NAMALWA (cell line): ENCODE data around the gene FAM187B.
"Not testable (repeated sequence)": the region's sequence is repeated elsewhere in the genome, so short reads cannot be mapped to it uniquely, and the experiment has no call there.

ENCODE experiments used
- DNase-seq: peaks from one replicate; pipeline ENCODE4 v3.0.0-alpha.2; 2015; ENCODE audit warnings: low spot score

FAM187B gene

DNA sequence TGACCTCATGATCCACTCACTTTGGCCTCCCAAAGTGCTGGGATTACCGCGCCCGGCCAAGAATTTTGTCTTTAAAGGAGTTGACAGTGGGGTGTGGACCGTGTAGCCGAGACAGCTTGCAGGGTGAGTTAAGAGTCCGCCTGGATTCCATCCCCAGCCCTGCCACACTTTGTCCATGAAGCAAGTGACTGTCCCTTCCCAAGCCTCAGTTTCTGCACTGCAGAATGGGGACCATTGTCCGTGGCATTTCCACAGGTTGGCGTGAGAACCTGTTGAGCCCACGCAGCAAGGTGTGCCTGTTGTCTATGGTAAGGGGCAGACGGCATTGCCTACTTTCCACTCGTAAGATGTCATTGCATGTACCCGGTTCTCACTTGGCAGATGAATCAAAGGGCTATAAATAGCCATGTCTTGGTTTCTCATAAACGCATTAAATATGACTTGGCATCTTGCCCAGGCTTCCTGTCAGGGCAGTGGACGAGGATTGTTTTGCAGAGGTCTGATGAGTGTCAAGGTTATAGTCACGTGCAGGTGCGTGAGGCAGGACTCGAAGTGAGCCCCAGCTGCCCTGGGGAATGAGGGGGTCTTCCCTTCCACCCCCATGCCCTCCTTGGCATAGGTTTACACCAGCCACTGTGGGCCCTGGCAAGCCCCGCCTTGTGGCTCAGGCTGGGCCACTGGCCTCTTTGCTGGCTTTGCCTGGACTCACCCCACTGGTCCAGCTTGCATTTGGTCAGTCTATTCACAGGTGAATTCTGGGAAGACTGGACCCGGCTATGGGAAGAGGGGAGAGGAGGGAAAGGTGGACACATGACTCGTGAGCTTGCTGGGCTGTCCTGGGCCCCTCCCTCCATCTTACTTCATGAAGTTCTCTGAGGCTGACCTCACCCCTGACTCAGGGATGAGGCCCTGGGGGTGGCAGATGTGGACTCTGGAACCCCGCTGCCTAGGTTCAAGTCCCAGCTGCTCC is 14.6 kb downstream of the FAM187B start:
- peak; percentile 98 for DNase-seq

- DNase-seq: no peak
Observed at GRCh38 chr19:35212241-35212640, 16.3 kb downstream of the FAM187B start.

DNA sequence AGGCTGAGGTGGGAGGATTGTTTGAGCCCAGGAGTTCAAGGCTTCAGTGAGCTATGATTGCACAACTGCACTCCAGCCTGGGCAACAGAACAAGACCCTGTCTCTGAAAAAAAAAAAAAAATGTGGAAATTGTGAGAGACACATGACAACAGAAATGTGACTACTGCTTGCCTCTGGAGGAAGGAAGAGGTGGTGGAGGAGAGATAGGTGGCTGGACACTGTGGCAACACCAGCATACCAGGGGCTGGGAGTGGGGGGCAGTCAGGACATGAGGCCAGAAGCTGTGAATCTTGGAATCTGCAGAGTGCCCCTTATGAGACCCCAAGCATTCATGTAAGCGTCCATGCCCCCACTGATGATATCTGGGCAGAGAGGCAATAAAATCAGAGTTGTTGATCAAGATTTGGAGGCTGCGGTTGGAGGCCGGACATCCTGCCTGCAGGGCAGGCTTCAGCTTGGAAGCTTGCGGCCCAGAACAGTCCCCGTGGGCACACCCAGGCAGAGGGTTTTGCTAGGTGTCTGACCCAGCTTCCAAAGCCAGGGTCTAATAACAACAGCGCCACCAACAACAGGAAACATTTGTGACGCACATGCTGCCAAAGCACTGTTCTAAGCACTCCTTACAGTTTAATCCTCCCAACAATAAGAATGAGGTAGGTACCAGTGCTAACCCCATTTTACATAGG is 16.9 kb downstream of the FAM187B start:
- peak; percentile 57 for DNase-seq

DNA sequence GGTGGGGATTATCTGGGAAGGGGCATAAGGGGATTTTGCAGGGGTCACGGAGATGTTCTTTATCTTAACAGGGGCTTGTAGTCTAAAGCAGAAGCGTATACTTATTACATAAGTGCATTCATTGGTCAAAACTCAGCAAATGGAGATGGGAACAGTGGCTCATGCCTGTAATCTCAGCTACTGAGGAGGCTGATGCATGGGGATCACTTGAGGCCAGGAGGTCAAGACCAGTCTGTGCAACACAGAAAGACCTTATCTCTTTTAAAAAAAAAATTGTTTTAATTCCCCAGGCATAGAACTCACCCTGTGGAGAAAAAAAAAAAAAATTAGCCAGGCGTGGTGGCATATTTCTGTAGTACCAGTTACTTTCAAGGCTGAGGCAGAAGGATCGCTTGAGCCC is 18.9 kb downstream of the FAM187B start:
- DNase-seq: no peak

- DNase-seq: no peak
Observed at GRCh38 chr19:35208121-35208520, 20.4 kb downstream of the FAM187B start.

GRCh38 chr19:35207391-35207871 is 21.1 kb downstream of the FAM187B start:
- no peak for DNase-seq

GRCh38 chr19:35206855-35207254 is 21.7 kb downstream of the FAM187B start:
- no peak for DNase-seq

- peak; percentile 89 for DNase-seq
Observed at GRCh38 chr19:35206379-35206778, 22.2 kb downstream of the FAM187B start.

GRCh38 chr19:35205733-35206323 is 22.7 kb downstream of the FAM187B start:
- no peak for DNase-seq

DNA sequence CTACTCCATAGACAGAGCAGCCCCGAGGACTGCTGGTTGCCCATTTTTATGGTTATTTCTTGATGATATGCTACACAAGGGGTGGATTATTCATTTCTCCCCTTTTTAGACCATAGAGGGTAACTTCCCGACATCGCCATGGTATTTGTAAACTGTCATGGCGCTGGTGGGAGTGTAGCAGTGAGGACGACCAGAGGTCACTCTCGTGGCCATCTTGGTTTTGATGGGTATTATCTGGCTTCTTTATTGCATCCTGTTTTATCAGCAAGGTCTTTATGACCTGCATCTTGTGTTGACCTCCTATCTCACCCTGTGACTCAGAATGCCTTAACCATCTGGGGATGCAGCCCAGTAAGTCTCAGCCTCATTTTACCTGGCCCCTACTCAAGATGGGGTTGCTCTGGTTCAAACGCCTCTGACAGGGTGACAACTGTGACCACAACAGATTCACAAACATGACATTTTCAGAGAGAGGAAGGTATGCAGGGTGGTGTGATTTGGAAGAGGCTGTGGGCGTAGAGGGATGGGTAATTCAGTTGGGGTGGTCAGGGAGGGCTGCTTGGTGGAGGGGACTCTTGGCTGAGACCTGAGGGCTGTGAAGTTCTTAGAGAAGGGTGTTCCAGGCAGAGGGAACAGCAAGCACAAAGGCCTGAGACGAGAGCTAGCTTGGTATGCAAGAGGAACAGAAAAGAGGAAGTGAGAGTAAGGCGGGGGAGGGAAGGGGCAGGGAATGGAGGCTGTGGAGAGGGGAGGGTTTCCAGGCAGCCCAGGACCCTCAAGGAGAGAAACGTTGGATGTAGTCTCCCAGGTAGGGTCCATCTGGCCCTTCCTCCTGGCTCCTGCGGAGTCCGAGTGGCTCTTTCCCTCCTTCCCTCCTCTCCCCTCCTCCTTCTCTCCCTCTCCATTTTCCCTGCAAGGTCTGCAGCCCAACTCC is 23.5 kb downstream of the FAM187B start:
- peak; percentile 82 for DNase-seq

DNA sequence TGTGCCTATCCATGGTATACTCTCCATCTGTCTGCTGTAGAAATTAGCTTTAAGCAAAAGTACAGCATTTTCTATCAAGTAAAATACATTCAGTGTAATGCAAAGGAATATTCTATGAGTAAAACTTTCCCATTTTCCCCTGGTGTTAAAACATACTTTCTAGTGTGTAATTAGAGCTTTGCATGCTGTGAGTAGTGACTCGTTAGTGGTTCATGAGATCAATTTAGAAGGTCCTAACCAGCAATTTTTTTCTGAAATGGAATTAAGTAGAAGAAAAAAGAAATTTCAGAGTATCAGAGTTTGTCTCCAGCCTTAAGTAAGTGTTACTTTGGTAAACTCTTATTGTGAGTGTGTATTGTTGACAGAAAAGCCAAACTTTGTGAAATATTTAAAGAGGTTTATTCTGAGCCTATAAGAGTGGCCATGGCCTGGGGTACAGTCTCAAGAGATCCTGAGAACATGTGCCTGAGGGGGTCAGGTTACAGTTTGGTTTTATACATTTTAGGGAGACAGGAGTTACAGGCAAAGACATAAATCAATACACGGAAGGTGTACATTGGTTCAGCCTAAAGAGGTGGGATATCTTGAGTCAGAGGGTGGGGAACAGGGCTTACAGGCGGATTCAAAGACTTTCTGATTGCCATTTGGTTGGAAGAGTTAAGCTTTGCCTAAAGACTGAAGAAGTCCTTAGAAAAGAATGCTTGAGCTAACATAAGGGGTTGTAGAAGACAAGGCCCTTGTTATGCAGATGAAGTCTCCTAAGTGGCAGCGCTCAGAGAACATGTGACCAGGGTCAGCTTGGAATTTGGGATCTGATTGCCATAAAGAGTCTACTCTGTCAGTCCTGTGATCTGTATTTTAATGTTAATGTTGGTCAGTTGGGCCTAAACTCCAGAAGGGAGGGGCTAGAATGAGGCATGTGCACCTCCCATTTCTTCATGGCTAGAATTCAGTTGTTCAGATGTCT is 25.5 kb downstream of the FAM187B start:
- no peak for DNase-seq

- DNase-seq: no peak
Observed at GRCh38 chr19:35199481-35199880, 29.1 kb downstream of the FAM187B start.

DNA sequence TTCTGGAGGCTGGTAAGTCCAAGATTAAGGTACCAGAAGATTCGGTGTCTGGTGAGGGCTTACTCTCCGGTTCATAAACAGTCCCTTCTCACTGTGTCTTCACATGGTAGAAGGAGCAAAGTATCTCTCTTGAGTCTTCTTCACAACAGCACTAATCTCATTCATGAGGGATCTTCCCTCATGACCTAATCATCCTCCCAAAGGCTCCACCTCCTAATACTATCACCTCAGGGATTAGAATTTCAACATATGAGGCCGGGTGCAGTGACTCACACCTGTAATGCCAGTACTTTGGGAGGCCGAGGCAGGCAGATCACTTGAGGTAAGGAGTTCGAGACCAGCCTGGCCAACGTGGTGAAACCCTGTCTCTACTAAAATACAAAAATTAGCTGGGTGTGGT is 31.7 kb downstream of the FAM187B start:
- not testable (repeated sequence) for DNase-seq

DNA sequence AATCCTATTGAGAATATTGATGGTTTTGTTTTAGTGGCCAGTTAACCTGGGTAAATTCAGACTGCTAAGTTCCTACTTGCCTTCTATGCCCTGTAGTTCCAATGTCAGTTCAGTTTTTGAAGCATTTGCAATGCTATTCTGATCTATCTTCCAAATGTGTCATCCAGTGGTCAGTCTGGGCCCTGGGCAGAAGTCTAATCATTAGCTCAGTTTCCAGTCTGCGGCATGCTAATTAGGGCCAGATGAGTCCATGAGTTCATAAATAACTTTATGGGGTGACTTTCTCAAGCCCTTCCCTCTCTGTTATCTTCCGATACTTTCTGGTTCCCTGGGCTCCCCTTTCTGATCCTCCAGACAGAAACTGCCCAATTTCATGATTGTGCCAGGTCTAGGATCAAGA is 32.7 kb downstream of the FAM187B start:
- no peak for DNase-seq

DNA sequence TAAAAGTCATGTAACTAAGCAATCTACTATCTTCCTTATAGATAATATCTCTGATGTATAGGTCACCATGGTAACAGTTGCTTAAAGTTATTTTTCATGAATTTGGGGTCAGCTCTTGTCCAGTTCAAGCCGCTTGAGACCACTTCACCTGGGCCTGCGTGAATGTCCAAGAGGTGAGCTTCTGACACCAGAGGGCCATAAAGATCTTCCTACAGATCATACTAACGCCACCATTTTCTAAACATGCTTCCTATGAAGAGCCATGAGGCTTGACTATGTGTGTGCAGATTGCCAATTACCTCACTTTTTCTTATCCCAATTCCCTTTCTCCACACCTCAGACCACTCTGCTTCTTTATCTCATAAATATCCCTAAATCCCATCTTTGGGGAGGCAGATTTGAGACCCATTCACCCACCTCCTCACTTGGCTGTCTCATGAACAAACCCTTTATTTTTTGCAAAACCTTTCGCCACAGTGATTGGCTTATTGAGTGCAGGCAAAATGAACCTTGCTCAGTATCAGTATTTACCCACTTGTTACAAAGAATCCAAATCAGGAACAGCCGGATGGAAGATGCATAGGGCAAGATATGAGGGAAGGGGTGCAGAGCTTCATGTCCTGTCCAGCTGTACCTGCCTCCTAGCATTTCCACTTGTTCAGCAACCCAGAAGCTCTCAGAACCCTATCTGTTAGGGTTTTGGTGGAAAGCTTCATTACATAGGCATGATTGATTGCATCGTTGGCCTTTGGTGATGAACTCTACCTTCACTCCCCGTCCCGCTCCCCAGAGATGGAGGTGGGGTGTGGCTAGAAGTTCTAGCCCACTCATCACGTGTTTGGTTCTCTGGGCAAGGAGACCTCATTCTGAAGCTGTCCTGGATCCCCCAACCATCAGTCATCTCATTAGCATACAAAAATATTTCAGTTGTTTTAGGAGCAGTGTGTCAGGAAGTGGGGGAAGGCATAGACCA is 34.2 kb downstream of the FAM187B start:
- no peak for DNase-seq

DNA sequence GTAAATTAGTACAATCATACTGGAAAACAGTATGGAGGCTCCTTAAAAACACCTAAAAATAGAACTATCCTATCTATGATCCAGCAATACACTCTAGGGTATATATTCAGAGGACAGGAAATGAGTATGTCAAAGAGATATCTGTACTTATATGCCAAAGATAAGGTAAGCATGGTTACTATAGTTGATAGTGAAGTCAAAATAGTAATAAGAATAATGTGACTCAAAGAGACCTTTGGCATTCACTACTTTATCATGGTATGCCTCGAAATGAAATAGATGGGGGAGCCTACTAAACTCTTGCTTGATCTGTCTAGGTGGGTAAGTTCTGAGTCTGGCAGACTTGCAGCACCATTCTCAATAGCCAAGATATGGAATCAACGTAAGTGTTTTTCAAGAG is 43.7 kb downstream of the FAM187B start:
- no peak for DNase-seq

GRCh38 chr19:35184267-35184666 is 44.3 kb downstream of the FAM187B start:
- DNase-seq: no peak

DNA sequence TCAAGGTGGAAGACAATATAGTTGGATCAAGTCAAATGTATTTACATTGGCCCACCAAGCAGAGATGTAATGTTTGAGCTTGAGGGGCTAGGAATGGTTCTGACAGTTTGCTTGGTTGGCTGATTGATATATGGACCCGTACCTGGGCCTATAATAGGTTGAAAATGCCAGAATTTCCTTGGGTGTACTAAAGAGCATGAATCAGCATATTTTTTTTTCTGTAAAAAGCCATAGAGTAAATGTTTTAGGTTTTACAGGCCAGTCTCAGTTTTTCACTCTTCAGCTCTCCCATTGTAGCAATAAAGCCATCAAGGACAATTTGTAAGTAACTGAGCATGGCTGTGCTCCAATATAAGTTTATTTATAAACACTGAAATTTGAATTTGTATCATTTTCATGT is 47.2 kb downstream of the FAM187B start:
- no peak for DNase-seq

- DNase-seq: no peak
Observed at GRCh38 chr19:35179830-35180229, 48.7 kb downstream of the FAM187B start.
